Measurements from ENCODE around the gene POLR2J. TPM values are rescaled to one million over a fixed set of nuclear protein-coding genes. Genes with fewer than 3 reads are reported as not detected.
A peak's percentile ranks its signal among the peaks of the same experiment; 100 is the strongest.

Gene POLR2J
- total RNA-seq, 4 donors from 2014 or later = 13.2 to 27.9 (median 22.5) TPM

- DNase-seq = no peak
- Histone ChIP-seq H3K27ac (no peak overlapping the region), H3K36me3 (peaks cover 0 to 27% (median 0%) of the 10 kb centered on the region in 3 donors), H3K4me3 (no peak overlapping the region), H3K27me3 (no peaks in the 10 kb centered on the region), H3K9me3 (no peaks in the 10 kb centered on the region), H3K4me1 (no peaks in the 10 kb centered on the region)
- TF ChIP-seq CTCF (IDR thresholded peaks at IDR 0.05) (no peak), POLR2A (IDR thresholded peaks at IDR 0.05) (no peak)
Measured at GRCh38 chr7:102453319-102453718, 25.4 kb downstream of the POLR2J start.

- TF ChIP-seq CTCF (IDR thresholded peaks at IDR 0.05) (no peak), POLR2A (IDR thresholded peaks at IDR 0.05) (no peak)
- Histone ChIP-seq H3K4me1 (no peaks in the 10 kb centered on the region), H3K36me3 (peaks cover 0 to 20% (median 0%) of the 10 kb centered on the region in 3 donors), H3K4me3 (no peak overlapping the region), H3K9me3 (no peaks in the 10 kb centered on the region), H3K27me3 (no peaks in the 10 kb centered on the region), H3K27ac (no peak overlapping the region)
- no peak for DNase-seq
Measured at GRCh38 chr7:102452451-102452850, 26.3 kb downstream of the POLR2J start.

GRCh38 chr7:102451371-102452054 is 27.2 kb downstream of the POLR2J start:
- Histone ChIP-seq H3K9me3 (no peaks in the 10 kb centered on the region), H3K4me1 (no peaks in the 10 kb centered on the region), H3K27me3 (no peaks in the 10 kb centered on the region), H3K27ac (no peak overlapping the region), H3K36me3 (peaks cover 0 to 20% (median 0%) of the 10 kb centered on the region in 3 donors), H3K4me3 (no peak overlapping the region)
- TF ChIP-seq POLR2A (IDR thresholded peaks at IDR 0.05) (no peak), CTCF (IDR thresholded peaks at IDR 0.05) (no peak)
- no peak for DNase-seq

- DNase-seq = peak in 2 of 3 donors; percentile 64 to 73
- no peak overlapping the region for H3K4me3 ChIP-seq
Measured at GRCh38 chr7:102450242-102450641, 28.5 kb downstream of the POLR2J start.

GRCh38 chr7:102449136-102449535 is 29.6 kb downstream of the POLR2J start:
- no peak overlapping the region for H3K4me3 ChIP-seq
- H3K4me1 ChIP-seq = peaks cover 0 to 8% (median 0%) of the 10 kb centered on the region in 4 donors
- H3K36me3 ChIP-seq = peaks cover 0 to 15% (median 0%) of the 10 kb centered on the region in 3 donors
- no peaks in the 10 kb centered on the region for H3K9me3 ChIP-seq
- no peaks in the 10 kb centered on the region for H3K27me3 ChIP-seq
- TF ChIP-seq POLR2A (IDR thresholded peaks at IDR 0.05) (no peak), CTCF (IDR thresholded peaks at IDR 0.05) (no peak)
- no peak overlapping the region for H3K27ac ChIP-seq
- DNase-seq = no peak

More at GRCh38 chr7:102450242-102450641, 28.5 kb downstream of the POLR2J start:
- H3K9me3 ChIP-seq = no peaks in the 10 kb centered on the region
- no peaks in the 10 kb centered on the region for H3K27me3 ChIP-seq
- H3K27ac ChIP-seq = peak overlapping the region in 1 of 4 donors; percentile 42
- H3K4me1 ChIP-seq = peaks cover 0 to 7% (median 0%) of the 10 kb centered on the region in 4 donors
- TF ChIP-seq CTCF (IDR thresholded peaks at IDR 0.05) = peak in 4 of 6 experiments; percentile 15 to 63 (median 46)
- no peak for TF ChIP-seq POLR2A (IDR thresholded peaks at IDR 0.05)
- H3K36me3 ChIP-seq = peaks cover 0 to 15% (median 0%) of the 10 kb centered on the region in 3 donors
